SH-SY5Y (cell line): ENCODE results near the gene RPL29.

Experiments
- GATA2 ChIP-seq: IDR thresholded peaks from 2 replicates; pipeline ENCODE4 v1.6.1; 2011; ENCODE audit warnings: mild to moderate bottlenecking, low read depth, low read length
- GATA3 ChIP-seq: IDR thresholded peaks from 2 replicates; pipeline ENCODE4 v1.6.1; 2011; ENCODE audit warnings: low read depth, mild to moderate bottlenecking, low read length, moderate library complexity

- no peak for TF ChIP-seq GATA3
- TF ChIP-seq GATA2, result no peak
Measured at GRCh38 chr3:51966016-51966415, 29.7 kb downstream of the RPL29 start.
